AG04450 (cell line): ENCODE results near the gene SRGAP3. TPM values are rescaled to one million over a fixed set of nuclear protein-coding genes. Genes with fewer than 3 reads are reported as not detected.

Source experiments
- CTCF ChIA-PET: fragments of 300-600, 350-600 bp; formaldehyde crosslinking; extraction: SDS; loops from one replicate; lab custom pipeline; 2022; ENCODE audit warnings: antibody characterized with exemption, inconsistent platforms; lab: Charles Lee
- POLR2A ChIA-PET: fragments of 350-600 bp; formaldehyde crosslinking; extraction: SDS; loops from one replicate; lab custom pipeline; 2021; ENCODE audit warnings: antibody characterized with exemption, inconsistent platforms; lab: Yijun Ruan, JAX
- DNase-seq: peaks from one replicate; pipeline ENCODE4 v3.0.0-alpha.2; 2011; ENCODE audit warnings: low read depth, low spot score
- H3K27ac ChIP-seq: one replicate; pipeline ENCODE4 v1.5.1; 2012; ENCODE audit warnings: low read depth, low read length, control low read depth
- H3K27me3 ChIP-seq: one replicate; pipeline ENCODE4 v1.6.0; 2012; ENCODE audit warnings: low read length; ENCODE audit not compliant: control insufficient read depth, insufficient read depth
- H3K4me3 ChIP-seq: 2 replicates; pipeline ENCODE4 v1.5.1; 2011; ENCODE audit warnings: mild to moderate bottlenecking, low read depth, low read length, control low read depth
- H3K9me3 ChIP-seq: 2 replicates; pipeline ENCODE4 v1.5.1; 2012; ENCODE audit warnings: low read length; ENCODE audit not compliant: control insufficient read depth, insufficient read depth
- CTCF ChIP-seq: IDR thresholded peaks from 2 replicates; pipeline ENCODE4 v1.5.1; 2011; ENCODE audit warnings: low read depth, low read length, control low read depth, inconsistent platforms
- polyA plus RNA-seq: library from polyadenylated mRNA; depleted of rRNA; stranded (reverse); fragments of >200 nt; gene quantifications from 2 replicates; pipeline ENCODE4 v1.2.3, GENCODE V29; 2011

Gene SRGAP3
- polyA plus RNA-seq, 1 experiment = 0.61 TPM

DNA sequence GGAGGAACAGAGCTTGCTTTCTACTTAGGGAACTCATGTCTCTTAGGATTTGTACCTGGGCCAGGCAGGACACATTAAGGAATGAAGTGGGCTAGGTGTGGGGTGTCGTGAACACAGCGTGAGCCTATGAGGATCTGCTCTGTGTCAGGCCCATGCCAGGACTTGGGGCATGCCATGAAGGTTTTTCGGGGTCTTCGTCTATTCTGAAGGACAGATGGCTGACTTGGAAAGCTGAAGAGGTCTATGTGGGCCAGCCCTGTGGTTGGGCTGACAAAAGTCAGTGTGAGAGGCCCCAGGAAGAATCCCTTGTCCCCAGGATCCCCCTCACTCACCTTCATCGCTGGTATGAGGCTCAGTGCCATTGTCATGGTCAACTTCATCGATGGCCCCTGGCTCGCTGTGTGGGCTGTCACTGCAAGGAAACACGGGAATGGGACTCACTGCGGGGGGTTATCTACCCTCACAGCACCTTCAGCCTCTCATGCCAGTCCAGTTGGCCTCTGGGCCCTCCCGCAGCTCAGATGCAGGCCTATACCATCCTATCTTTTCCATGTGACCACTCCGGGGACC, 239.4 kb downstream of the SRGAP3 start:
- Histone ChIP-seq H3K9me3 (no peaks in the 10 kb centered on the region), H3K27me3 (peaks cover 4% of the 10 kb centered on the region), H3K4me3 (no peak overlapping the region), H3K27ac (no peak overlapping the region)
- CTCF ChIA-PET = no interaction called here
- TF ChIP-seq CTCF = no peak
- POLR2A ChIA-PET = no interaction called here
- no peak for DNase-seq

DNA sequence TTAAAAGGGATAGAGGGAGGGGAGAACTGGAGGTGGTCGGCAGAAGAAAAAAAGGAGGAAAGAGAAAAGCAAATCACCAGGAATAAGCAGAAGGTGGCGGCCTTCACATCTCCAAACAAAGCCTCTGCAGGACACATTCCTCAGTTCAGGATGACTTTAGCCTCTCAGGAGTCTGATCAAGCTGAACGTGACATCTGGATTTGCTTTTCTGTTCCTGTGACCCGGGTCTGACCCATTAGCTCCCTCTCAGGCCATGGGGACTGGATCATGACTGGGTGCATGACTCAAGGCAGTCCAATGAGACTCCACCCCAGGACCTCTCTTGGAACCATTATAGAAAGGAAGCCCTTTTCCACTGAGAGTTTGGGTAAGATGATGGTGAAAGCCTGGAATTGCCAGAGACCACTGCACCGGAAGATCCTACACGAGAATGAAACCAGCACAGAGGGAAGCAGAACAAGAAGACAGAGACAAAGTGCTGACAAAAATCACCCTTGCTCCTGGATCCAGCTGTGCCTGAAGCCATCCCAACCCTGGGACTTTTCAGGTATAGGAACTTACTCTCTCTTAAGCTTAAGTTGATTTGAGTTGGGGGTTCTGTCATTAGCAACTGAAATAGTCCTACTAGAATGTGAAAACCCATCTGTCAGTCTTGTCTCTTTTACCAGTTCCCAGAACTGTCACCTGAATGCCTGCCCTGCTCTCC, 240.7 kb downstream of the SRGAP3 start:
- DNase-seq = no peak
- POLR2A ChIA-PET = no interaction called here
- no peak for TF ChIP-seq CTCF
- no peak overlapping the region for H3K4me3 ChIP-seq
- CTCF ChIA-PET = no interaction called here
- peaks cover 4% of the 10 kb centered on the region for H3K27me3 ChIP-seq
- H3K27ac ChIP-seq = no peak overlapping the region
- no peaks in the 10 kb centered on the region for H3K9me3 ChIP-seq

DNA sequence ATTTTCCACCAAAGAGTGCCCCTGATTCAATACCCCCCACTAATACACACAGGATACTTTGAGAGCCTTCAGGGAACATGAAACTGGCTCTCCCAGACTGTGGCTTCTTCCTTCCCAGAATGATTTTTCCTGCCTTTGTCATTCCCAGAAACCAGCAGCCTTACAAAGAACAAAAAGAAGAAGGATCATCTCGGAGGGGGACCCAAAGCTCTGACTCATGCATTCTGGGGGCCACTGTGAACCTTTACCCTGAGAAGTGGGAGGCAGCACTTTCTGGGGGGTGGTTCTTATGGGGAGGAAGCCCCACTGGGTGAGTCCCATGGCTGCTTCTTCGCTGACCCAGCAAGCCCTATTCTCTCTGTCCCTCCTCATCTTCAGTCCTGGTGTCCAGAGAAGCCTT, 241.5 kb downstream of the SRGAP3 start:
- no peak overlapping the region for H3K4me3 ChIP-seq
- CTCF ChIA-PET = no interaction called here
- no peak overlapping the region for H3K27ac ChIP-seq
- no peak for TF ChIP-seq CTCF
- H3K9me3 ChIP-seq = no peaks in the 10 kb centered on the region
- POLR2A ChIA-PET = no interaction called here
- H3K27me3 ChIP-seq = peaks cover 4% of the 10 kb centered on the region
- no peak for DNase-seq

- POLR2A ChIA-PET = no interaction called here
- H3K4me3 ChIP-seq = no peak overlapping the region
- DNase-seq = no peak
- H3K9me3 ChIP-seq = no peaks in the 10 kb centered on the region
- H3K27me3 ChIP-seq = peaks cover 4% of the 10 kb centered on the region
- H3K27ac ChIP-seq = no peak overlapping the region
- no peak for TF ChIP-seq CTCF
- CTCF ChIA-PET = no interaction called here
Observed at GRCh38 chr3:9007213-9007612, 242.2 kb downstream of the SRGAP3 start.

GRCh38 chr3:9000041-9000440, 249.4 kb downstream of the SRGAP3 start:
- Histone ChIP-seq H3K9me3 (no peaks in the 10 kb centered on the region), H3K27me3 (peaks cover 12% of the 10 kb centered on the region), H3K4me3 (no peak overlapping the region), H3K27ac (no peak overlapping the region)
- no peak for TF ChIP-seq CTCF
- POLR2A ChIA-PET = no interaction called here
- no peak for DNase-seq
- CTCF ChIA-PET = interaction anchor here (1.9 to 3.0 kb wide), 2 partner anchors 12 to 68 kb away, joined by 8 to 9 read pairs; no protein-coding TSS in a partner anchor
